ENCODE measurements around the gene KIF21B. TPM values are rescaled to one million over a fixed set of nuclear protein-coding genes. Genes with fewer than 3 reads are reported as not detected.

KIF21B gene, protein sequence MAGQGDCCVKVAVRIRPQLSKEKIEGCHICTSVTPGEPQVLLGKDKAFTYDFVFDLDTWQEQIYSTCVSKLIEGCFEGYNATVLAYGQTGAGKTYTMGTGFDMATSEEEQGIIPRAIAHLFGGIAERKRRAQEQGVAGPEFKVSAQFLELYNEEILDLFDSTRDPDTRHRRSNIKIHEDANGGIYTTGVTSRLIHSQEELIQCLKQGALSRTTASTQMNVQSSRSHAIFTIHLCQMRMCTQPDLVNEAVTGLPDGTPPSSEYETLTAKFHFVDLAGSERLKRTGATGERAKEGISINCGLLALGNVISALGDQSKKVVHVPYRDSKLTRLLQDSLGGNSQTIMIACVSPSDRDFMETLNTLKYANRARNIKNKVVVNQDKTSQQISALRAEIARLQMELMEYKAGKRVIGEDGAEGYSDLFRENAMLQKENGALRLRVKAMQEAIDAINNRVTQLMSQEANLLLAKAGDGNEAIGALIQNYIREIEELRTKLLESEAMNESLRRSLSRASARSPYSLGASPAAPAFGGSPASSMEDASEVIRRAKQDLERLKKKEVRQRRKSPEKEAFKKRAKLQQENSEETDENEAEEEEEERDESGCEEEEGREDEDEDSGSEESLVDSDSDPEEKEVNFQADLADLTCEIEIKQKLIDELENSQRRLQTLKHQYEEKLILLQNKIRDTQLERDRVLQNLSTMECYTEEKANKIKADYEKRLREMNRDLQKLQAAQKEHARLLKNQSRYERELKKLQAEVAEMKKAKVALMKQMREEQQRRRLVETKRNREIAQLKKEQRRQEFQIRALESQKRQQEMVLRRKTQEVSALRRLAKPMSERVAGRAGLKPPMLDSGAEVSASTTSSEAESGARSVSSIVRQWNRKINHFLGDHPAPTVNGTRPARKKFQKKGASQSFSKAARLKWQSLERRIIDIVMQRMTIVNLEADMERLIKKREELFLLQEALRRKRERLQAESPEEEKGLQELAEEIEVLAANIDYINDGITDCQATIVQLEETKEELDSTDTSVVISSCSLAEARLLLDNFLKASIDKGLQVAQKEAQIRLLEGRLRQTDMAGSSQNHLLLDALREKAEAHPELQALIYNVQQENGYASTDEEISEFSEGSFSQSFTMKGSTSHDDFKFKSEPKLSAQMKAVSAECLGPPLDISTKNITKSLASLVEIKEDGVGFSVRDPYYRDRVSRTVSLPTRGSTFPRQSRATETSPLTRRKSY (N-terminal part only)
- total RNA-seq (2022; extraction: Qiagen RNA extraction; ENCODE audit: low read depth), result 2.1 to 3.7 TPM (median 3.6 TPM) in 5 replicates

DNA sequence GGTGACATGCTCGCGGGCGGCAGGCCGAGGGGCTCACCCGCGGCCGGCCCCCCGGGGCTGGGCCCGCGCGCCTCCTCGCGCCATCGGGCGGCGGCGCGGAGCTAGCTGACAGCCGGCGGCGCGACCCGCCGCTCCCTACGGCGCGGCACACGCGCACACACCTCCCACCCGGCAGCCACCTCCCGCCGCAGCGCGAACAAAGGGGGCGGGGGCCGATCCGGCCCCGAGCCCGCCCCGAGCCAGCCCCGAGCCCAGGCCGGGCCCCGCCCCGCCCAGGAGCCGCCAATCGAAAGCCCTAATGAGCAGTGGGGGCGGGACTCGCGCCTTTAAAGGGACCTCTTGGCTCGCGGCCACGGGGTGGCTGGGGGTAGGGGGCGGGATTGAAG, at the start of gene KIF21B:
Gene KIF21B (minus strand): TSS at position 198 of the 386 bp plus-strand sequence. CDS start 331 bp downstream, outside the sequence.

Other genes with a start within 250 kb of the KIF21B start
- 0.11 TPM in 1 of 5 replicates, not detected in the others for gene GPR25, start 150.7 kb downstream of the KIF21B start, total RNA-seq (2022; extraction: Qiagen RNA extraction; ENCODE audit: low read depth)
- 40.0 to 45.9 TPM (median 41.7 TPM) in 5 replicates for gene INAVA, start 128.8 kb downstream of the KIF21B start, total RNA-seq (2022; extraction: Qiagen RNA extraction; ENCODE audit: low read depth)
- 0.01 TPM in 1 of 5 replicates, not detected in the others for gene CACNA1S, start 88.7 kb upstream of the KIF21B start, total RNA-seq (2022; extraction: Qiagen RNA extraction; ENCODE audit: low read depth)
- gene ASCL5, start 103.5 kb upstream of the KIF21B start, total RNA-seq (2022; extraction: Qiagen RNA extraction; ENCODE audit: low read depth), result 0.09 to 0.22 TPM (median 0.14 TPM) in 4 of 5 replicates, not detected in the other
- 84.6 to 87.4 TPM (median 85.0 TPM) in 5 replicates for gene TMEM9, start 130.8 kb upstream of the KIF21B start, total RNA-seq (2022; extraction: Qiagen RNA extraction; ENCODE audit: low read depth)
- 0.85 to 1.5 TPM (median 1.1 TPM) in 5 replicates for gene IGFN1, start 167.1 kb upstream of the KIF21B start, total RNA-seq (2022; extraction: Qiagen RNA extraction; ENCODE audit: low read depth)